Measurements from ENCODE around the gene NDUFB3. TPM values are rescaled to one million over a fixed set of nuclear protein-coding genes. Genes with fewer than 3 reads are reported as not detected.
"Not testable (repeated sequence)": the region's sequence is repeated elsewhere in the genome, so short reads cannot be mapped to it uniquely, and the experiment has no call there.

NDUFB3 gene
- total RNA-seq, 1 experiment from 2014 or later = 140 TPM

GRCh38 chr2:201057087-201057521 is 14.7 kb upstream of the NDUFB3 start:
- no peak for DNase-seq
- Mint-ChIP-seq H3K9me3 (ENCODE audit: low read depth, unreplicated experiment) (no peaks in the 10 kb centered on the region), H3K4me3 (ENCODE audit: low read depth, unreplicated experiment) (no peak overlapping the region), H3K4me1 (ENCODE audit: low read depth, unreplicated experiment) (peaks cover 22% of the 10 kb centered on the region), H3K27ac (ENCODE audit: unreplicated experiment) (no peak overlapping the region), H3K27me3 (ENCODE audit: unreplicated experiment) (no peaks in the 10 kb centered on the region), H3K36me3 (ENCODE audit: insufficient read depth, unreplicated experiment) (peaks cover 15% of the 10 kb centered on the region)
- CTCF ChIA-PET = interaction anchor here (0.5 to 0.6 kb wide), 2 partner anchors 114 to 152 kb away, joined by 3 to 4 read pairs; no protein-coding TSS in a partner anchor
- TF ChIP-seq CTCF (IDR thresholded peaks at IDR 0.05; ENCODE audit: unreplicated experiment) = no peak
- no TSS peak for BruUV-seq (replicated peaks)
- intact Hi-C loops (cut with micrococcal nuclease; ENCODE audit: unreplicated experiment) = no loop called here

GRCh38 chr2:201057715-201058248 is 14.0 kb upstream of the NDUFB3 start:
- no peaks in the 10 kb centered on the region for H3K27me3 Mint-ChIP-seq (ENCODE audit: unreplicated experiment)
- H3K4me3 Mint-ChIP-seq (ENCODE audit: low read depth, unreplicated experiment) = no peak overlapping the region
- no peak for DNase-seq
- H3K4me1 Mint-ChIP-seq (ENCODE audit: low read depth, unreplicated experiment) = peaks cover 23% of the 10 kb centered on the region
- H3K36me3 Mint-ChIP-seq (ENCODE audit: insufficient read depth, unreplicated experiment) = peaks cover 15% of the 10 kb centered on the region
- BruUV-seq (replicated peaks) = no TSS peak
- no peaks in the 10 kb centered on the region for H3K9me3 Mint-ChIP-seq (ENCODE audit: low read depth, unreplicated experiment)
- CTCF ChIA-PET = interaction anchor here (0.6 kb wide), 1 partner anchor 153 kb away, joined by 4 read pairs; no protein-coding TSS in a partner anchor
- intact Hi-C loops (cut with micrococcal nuclease; ENCODE audit: unreplicated experiment) = no loop called here
- H3K27ac Mint-ChIP-seq (ENCODE audit: unreplicated experiment) = no peak overlapping the region
- no peak for TF ChIP-seq CTCF (IDR thresholded peaks at IDR 0.05; ENCODE audit: unreplicated experiment)

DNA sequence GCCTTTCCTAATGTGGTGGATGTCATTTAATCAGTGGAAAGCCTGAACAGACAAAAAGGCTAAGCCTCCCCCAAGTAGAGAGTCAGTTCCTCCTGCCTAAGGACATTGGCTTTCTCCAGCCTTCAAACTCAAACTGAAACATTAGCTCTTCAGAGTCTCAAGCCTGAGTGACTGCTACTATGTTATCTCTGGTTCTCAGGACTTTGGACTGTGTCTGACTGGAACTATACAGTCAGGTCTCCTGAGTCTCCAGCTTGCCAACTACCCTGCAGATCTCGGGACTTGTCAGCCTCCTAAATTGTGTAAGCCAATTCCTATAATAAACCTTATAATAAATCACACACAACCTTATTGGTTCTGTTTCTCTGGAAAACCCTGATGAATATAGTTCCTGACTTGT is 12.9 kb upstream of the NDUFB3 start:
- no peaks in the 10 kb centered on the region for H3K9me3 Mint-ChIP-seq (ENCODE audit: low read depth, unreplicated experiment)
- no TSS peak for BruUV-seq (replicated peaks)
- H3K36me3 Mint-ChIP-seq (ENCODE audit: insufficient read depth, unreplicated experiment) = peaks cover 21% of the 10 kb centered on the region
- no peaks in the 10 kb centered on the region for H3K27me3 Mint-ChIP-seq (ENCODE audit: unreplicated experiment)
- H3K4me1 Mint-ChIP-seq (ENCODE audit: low read depth, unreplicated experiment) = peaks cover 31% of the 10 kb centered on the region
- CTCF ChIA-PET = interaction anchor here (0.6 to 0.7 kb wide), 2 partner anchors 9 to 205 kb away, joined by 3 read pairs; no protein-coding TSS in a partner anchor
- no peak overlapping the region for H3K27ac Mint-ChIP-seq (ENCODE audit: unreplicated experiment)
- intact Hi-C loops (cut with micrococcal nuclease; ENCODE audit: unreplicated experiment) = no loop called here
- TF ChIP-seq CTCF (IDR thresholded peaks at IDR 0.05; ENCODE audit: unreplicated experiment) = no peak
- no peak overlapping the region for H3K4me3 Mint-ChIP-seq (ENCODE audit: low read depth, unreplicated experiment)
- DNase-seq = no peak

DNA sequence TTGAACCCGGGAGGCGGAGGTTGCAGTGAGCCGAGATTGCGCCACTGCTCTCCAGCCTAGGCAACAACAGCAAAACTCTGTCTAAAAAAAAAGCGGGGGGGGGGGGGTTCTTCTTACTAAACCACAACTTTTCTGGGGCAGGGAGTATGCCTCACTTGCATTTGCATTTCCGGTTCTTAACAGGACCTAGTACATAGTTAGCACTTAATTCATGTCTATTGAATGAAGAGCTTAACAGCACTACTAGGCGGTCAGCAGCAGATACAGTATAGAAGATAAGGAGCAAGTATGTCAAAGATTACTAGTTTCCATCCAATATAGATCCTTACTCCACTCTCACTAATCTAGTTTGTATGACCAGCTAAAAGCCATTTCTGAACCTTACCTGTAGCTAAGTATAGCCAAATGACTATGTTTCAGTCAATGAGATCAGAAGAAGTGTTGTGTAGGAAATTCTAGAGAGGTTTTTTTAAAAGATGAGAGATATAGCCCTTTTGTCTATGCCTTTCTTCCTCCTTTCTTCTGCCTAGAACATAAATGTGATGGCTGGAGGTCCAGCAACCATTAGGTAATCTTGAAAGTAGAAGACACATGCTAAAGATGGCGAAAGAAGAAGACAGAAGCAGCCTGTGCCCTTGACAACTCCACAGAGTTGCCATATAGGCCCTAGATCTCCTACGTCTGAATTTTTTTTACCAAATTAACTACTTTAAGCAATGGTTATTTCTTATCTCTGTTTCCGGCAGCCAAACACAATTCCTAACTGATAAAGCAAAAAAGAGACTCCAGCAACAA is 11.6 kb upstream of the NDUFB3 start:
- CTCF ChIA-PET = interaction anchor here (0.7 to 0.9 kb wide), 2 partner anchors 71 to 97 kb away, joined by 4 to 5 read pairs; partner anchors contain the start of gene ORC2
- BruUV-seq (replicated peaks) = no TSS peak
- peaks cover 21% of the 10 kb centered on the region for H3K36me3 Mint-ChIP-seq (ENCODE audit: insufficient read depth, unreplicated experiment)
- H3K27ac Mint-ChIP-seq (ENCODE audit: unreplicated experiment) = no peak overlapping the region
- TF ChIP-seq CTCF (IDR thresholded peaks at IDR 0.05; ENCODE audit: unreplicated experiment) = no peak
- no peaks in the 10 kb centered on the region for H3K9me3 Mint-ChIP-seq (ENCODE audit: low read depth, unreplicated experiment)
- no peak for DNase-seq
- no peak overlapping the region for H3K4me3 Mint-ChIP-seq (ENCODE audit: low read depth, unreplicated experiment)
- intact Hi-C loops (cut with micrococcal nuclease; ENCODE audit: unreplicated experiment) = no loop called here
- no peaks in the 10 kb centered on the region for H3K27me3 Mint-ChIP-seq (ENCODE audit: unreplicated experiment)
- H3K4me1 Mint-ChIP-seq (ENCODE audit: low read depth, unreplicated experiment) = peaks cover 33% of the 10 kb centered on the region

GRCh38 chr2:201063516-201063915 is 8.3 kb upstream of the NDUFB3 start:
- peaks cover 28% of the 10 kb centered on the region for H3K36me3 Mint-ChIP-seq (ENCODE audit: insufficient read depth, unreplicated experiment)
- CTCF ChIA-PET; H3K27ac Mint-ChIP-seq (ENCODE audit: unreplicated experiment): not testable (repeated sequence)

More at GRCh38 chr2:201063516-201063915, 8.3 kb upstream of the NDUFB3 start:
- H3K4me3 Mint-ChIP-seq (ENCODE audit: low read depth, unreplicated experiment); DNase-seq; H3K9me3 Mint-ChIP-seq (ENCODE audit: low read depth, unreplicated experiment); H3K27me3 Mint-ChIP-seq (ENCODE audit: unreplicated experiment); BruUV-seq (replicated peaks); intact Hi-C loops (cut with micrococcal nuclease; ENCODE audit: unreplicated experiment): not testable (repeated sequence)
- peaks cover 36% of the 10 kb centered on the region for H3K4me1 Mint-ChIP-seq (ENCODE audit: low read depth, unreplicated experiment)
